ENCODE results near the gene IP6K1.

- TF ChIP-seq CTCF (conservative IDR thresholded peaks at IDR 0.05) (no peak), ZFX (IDR thresholded peaks at IDR 0.05) (no peak)
Observed at GRCh38 chr3:49807431-49808114, 21.2 kb upstream of the IP6K1 start.
